Breast epithelium (tissue), 3 donors: ENCODE data around the gene PGPEP1.

Experiments used
- POLR2A ChIP-seq: fragments of 450-650 bp; IDR thresholded peaks from one replicate; pipeline ENCODE4 v1.6.1; 2016; ENCODE audit warnings: antibody characterized with exemption, mild to moderate bottlenecking, moderate library complexity
- POLR2AphosphoS5 ChIP-seq, 3 donors: sonication (generic); formaldehyde crosslinking; IDR thresholded peaks; one replicate each; pipeline ENCODE4 v1.6.1; 2017; ENCODE audit warnings: antibody characterized with exemption in 3 of 3
- TF ChIP-seq, protein P1 (sequence below), 3 donors: fragments of 450-650 bp; IDR thresholded peaks; one replicate each; pipeline ENCODE4 v1.5.1; 2016 to 2017; ENCODE audit warnings: antibody characterized with exemption in 3 of 3, mild to moderate bottlenecking in 3 of 3, moderate library complexity in 3 of 3

DNA sequence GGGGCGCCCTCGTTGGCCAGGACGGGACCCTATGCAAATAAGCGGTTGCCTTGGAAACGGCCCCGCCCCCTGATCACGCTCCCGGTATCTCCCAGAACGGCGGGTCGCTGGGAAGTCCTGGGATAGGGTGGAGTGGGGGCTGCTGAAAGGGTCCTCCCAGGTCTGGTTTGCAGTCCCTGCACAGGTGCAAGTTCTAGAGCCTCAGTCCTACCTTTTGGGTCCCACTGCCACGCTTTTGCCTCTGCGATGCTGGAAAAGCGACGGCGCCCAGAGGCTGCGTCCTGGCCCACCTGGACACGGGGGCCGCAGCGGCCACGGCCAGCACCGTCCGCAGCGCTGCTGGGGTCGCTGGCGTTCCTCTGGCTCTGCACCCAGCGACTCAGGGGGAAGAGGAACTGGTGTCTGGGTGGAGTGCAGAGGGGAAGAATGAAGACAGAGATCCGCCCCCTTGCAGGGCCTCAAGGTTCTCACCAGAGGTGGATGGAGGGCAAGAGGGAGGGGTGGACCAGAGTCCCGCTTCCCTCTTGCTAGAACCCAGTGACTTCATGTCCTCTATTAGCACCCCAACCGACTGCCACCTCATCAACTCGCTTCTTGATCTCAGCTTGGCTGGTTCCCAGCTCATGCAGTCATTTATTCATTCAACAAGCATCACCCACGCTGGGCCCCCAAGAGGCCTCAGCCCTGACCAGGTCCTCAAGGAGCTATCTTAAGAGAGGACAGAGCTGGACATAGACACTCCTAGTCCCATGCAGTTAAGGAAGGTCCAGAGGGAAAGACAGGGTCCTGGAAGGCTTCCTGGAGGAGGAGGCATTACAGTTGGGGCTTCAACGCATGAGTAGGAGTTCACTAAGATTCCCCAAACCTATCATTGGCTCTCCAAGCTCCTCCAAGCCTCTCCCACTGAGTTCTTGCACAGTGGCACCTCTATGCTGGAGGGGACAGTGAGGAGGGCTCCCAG lies 57.1 kb downstream of the PGPEP1 start, which contains the start of gene LRRC25:
- TF ChIP-seq, protein P1, sequence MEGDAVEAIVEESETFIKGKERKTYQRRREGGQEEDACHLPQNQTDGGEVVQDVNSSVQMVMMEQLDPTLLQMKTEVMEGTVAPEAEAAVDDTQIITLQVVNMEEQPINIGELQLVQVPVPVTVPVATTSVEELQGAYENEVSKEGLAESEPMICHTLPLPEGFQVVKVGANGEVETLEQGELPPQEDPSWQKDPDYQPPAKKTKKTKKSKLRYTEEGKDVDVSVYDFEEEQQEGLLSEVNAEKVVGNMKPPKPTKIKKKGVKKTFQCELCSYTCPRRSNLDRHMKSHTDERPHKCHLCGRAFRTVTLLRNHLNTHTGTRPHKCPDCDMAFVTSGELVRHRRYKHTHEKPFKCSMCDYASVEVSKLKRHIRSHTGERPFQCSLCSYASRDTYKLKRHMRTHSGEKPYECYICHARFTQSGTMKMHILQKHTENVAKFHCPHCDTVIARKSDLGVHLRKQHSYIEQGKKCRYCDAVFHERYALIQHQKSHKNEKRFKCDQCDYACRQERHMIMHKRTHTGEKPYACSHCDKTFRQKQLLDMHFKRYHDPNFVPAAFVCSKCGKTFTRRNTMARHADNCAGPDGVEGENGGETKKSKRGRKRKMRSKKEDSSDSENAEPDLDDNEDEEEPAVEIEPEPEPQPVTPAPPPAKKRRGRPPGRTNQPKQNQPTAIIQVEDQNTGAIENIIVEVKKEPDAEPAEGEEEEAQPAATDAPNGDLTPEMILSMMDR (IDR thresholded peaks at IDR 0.05): no peak
- TF ChIP-seq POLR2AphosphoS5 (IDR thresholded peaks at IDR 0.05) (no peak), POLR2A (no peak)
